Calu3 (cell line): Measurements from ENCODE around the gene ANKRD13C. TPM values are rescaled to one million over a fixed set of nuclear protein-coding genes. Genes with fewer than 3 reads are reported as not detected.
A peak's percentile ranks its signal among the peaks of the same experiment; 100 is the strongest.

Experiments
- BruUV-seq: library from RNA; stranded (reverse); fragments of 400-500 nt; replicated peaks from 2 replicates; lab custom pipeline; 2021; lab: Mats Ljungman, UMichigan
- CTCF ChIA-PET: fragments of 300-600 bp; sonication (Branson Sonifier 250); formaldehyde crosslinking; loops from one replicate; lab custom pipeline; 2022; ENCODE audit warnings: antibody characterized with exemption; lab: Charles Lee
- DNase-seq: peaks from one replicate; pipeline ENCODE4 v3.0.0; 2022
- H3K27ac Mint-ChIP-seq: one replicate; pipeline ENCODE4 v1.8.0; 2022; ENCODE audit warnings: mixed read lengths; ENCODE audit not compliant: unreplicated experiment
- H3K27me3 Mint-ChIP-seq: one replicate; pipeline ENCODE4 v1.8.0; 2022; ENCODE audit warnings: mixed read lengths; ENCODE audit not compliant: unreplicated experiment
- H3K36me3 Mint-ChIP-seq: one replicate; pipeline ENCODE4 v1.8.0; 2022; ENCODE audit warnings: mild to moderate bottlenecking, moderate library complexity, mixed read lengths; ENCODE audit not compliant: insufficient read depth, unreplicated experiment
- H3K4me1 Mint-ChIP-seq: one replicate; pipeline ENCODE4 v1.8.0; 2022; ENCODE audit warnings: mild to moderate bottlenecking, low read depth, mixed read lengths; ENCODE audit not compliant: unreplicated experiment
- H3K4me3 Mint-ChIP-seq: one replicate; pipeline ENCODE4 v1.8.0; 2022; ENCODE audit warnings: mild to moderate bottlenecking, low read depth, moderate library complexity, mixed read lengths; ENCODE audit not compliant: unreplicated experiment
- H3K9me3 Mint-ChIP-seq: one replicate; pipeline ENCODE4 v1.8.0; 2022; ENCODE audit warnings: low read depth, mixed read lengths; ENCODE audit not compliant: unreplicated experiment
- intact Hi-C: fragments of 100-400 bp; cut with micrococcal nuclease; formaldehyde crosslinking; loops from one replicate; pipeline ENCODE4 v1.10.0; 2022; ENCODE audit not compliant: unreplicated experiment
- total RNA-seq: library from RNA; stranded (reverse); gene quantifications from 2 replicates; pipeline ENCODE4 v1.2.3, GENCODE V29; 2022
- TF ChIP-seq, protein P1 (sequence below): fragments of 200-600 bp; IDR thresholded peaks from one replicate; pipeline ENCODE4 v1.8.0; 2022; ENCODE audit warnings: antibody characterized with exemption; ENCODE audit not compliant: unreplicated experiment

ANKRD13C gene
- total RNA-seq, 1 experiment from 2014 or later, result 25.2 TPM

DNA sequence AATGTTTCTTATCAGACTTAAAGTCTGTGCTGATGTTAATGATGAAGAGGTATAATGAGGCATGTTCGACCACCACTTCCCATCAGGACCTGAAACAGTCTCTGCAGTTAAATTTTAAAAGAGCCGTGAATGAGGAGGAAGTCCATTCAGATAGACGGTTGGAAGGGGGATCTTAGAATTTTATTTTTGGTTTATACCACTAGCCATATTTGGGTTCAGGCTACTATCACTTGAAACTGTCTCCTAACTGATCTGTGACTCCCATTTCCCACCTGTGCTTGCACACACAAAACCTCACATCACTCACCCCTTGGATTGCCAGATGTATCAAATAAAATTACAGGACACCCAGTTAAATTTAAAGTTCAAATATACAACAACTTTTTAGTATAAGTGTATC lies 9.9 kb upstream of the ANKRD13C start:
- Mint-ChIP-seq H3K4me1 (peaks cover 25% of the 10 kb centered on the region), H3K27me3 (no peaks in the 10 kb centered on the region), H3K9me3 (no peaks in the 10 kb centered on the region), H3K4me3 (no peak overlapping the region), H3K27ac (no peak overlapping the region), H3K36me3 (peaks cover 3% of the 10 kb centered on the region)
- TF ChIP-seq, protein P1, sequence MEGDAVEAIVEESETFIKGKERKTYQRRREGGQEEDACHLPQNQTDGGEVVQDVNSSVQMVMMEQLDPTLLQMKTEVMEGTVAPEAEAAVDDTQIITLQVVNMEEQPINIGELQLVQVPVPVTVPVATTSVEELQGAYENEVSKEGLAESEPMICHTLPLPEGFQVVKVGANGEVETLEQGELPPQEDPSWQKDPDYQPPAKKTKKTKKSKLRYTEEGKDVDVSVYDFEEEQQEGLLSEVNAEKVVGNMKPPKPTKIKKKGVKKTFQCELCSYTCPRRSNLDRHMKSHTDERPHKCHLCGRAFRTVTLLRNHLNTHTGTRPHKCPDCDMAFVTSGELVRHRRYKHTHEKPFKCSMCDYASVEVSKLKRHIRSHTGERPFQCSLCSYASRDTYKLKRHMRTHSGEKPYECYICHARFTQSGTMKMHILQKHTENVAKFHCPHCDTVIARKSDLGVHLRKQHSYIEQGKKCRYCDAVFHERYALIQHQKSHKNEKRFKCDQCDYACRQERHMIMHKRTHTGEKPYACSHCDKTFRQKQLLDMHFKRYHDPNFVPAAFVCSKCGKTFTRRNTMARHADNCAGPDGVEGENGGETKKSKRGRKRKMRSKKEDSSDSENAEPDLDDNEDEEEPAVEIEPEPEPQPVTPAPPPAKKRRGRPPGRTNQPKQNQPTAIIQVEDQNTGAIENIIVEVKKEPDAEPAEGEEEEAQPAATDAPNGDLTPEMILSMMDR, result no peak
- DNase-seq, result no peak
- intact Hi-C loops, result no loop called here
- CTCF ChIA-PET, result no interaction called here
- no TSS peak for BruUV-seq

DNA sequence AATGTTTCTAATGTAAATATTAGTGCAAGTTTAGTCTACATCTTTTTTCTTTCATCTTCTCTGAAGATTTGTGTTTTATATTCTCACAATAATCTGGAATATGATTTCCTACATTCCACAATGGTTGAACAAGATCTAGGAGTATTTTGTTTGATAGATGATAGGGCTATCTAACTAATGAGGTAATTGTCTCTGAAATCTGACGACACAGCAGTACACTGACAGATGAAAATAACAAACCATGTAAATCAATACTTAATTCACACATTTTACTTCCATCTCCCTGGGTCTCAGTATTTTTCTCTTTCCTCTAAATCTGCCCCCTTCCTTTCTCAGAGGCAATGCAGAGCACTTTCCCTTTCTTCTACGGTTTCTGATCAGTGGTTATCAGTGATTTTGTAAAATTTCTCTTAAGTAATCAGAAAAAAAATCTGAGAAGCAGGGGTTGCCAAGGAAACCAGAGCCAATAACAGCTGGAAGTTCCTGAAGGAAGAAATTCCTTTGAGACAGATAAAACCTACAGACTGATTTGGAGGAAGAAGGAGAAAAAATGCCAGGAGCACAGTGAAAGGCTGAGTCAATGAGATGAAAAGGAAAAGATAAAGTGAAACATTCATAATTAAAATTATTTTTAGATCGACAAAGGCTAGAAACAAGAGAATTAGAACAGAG lies 7.3 kb upstream of the ANKRD13C start:
- H3K27me3 Mint-ChIP-seq, result no peaks in the 10 kb centered on the region
- no peak for DNase-seq
- peaks cover 2% of the 10 kb centered on the region for H3K36me3 Mint-ChIP-seq
- peaks cover 21% of the 10 kb centered on the region for H3K4me1 Mint-ChIP-seq
- no peaks in the 10 kb centered on the region for H3K9me3 Mint-ChIP-seq
- BruUV-seq, result no TSS peak
- TF ChIP-seq, protein P1, result no peak
- intact Hi-C loops, result no loop called here
- CTCF ChIA-PET, result no interaction called here
- H3K4me3 Mint-ChIP-seq, result no peak overlapping the region
- peak overlapping the region; percentile 15 for H3K27ac Mint-ChIP-seq

DNA sequence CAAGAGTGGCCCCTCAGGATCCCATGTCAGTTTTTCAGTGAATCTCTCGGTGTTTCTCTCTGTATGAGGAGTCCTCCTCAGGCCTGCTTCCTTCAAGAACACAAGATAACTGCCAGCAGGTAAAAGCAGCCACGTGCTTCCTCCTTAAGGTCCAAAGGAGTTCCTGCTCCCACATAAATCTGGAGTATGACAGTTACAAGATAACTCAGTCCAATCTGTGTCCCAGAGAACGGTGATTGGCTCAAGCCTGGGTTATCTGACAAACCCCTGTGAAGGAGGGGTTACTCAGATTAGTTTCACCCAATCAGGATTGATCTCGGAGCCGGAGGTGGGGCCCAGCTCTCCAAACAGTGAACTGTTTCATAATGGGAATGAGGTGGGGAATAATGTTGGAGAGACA lies 5.8 kb upstream of the ANKRD13C start:
- peaks cover 28% of the 10 kb centered on the region for H3K4me1 Mint-ChIP-seq
- H3K9me3 Mint-ChIP-seq, result no peaks in the 10 kb centered on the region
- H3K36me3 Mint-ChIP-seq, result peaks cover 6% of the 10 kb centered on the region
- H3K27me3 Mint-ChIP-seq, result no peaks in the 10 kb centered on the region
- no peak overlapping the region for H3K4me3 Mint-ChIP-seq
- TF ChIP-seq, protein P1, result no peak
- DNase-seq, result no peak
- no peak overlapping the region for H3K27ac Mint-ChIP-seq
- intact Hi-C loops, result no loop called here
- no TSS peak for BruUV-seq
- CTCF ChIA-PET, result no interaction called here

DNA sequence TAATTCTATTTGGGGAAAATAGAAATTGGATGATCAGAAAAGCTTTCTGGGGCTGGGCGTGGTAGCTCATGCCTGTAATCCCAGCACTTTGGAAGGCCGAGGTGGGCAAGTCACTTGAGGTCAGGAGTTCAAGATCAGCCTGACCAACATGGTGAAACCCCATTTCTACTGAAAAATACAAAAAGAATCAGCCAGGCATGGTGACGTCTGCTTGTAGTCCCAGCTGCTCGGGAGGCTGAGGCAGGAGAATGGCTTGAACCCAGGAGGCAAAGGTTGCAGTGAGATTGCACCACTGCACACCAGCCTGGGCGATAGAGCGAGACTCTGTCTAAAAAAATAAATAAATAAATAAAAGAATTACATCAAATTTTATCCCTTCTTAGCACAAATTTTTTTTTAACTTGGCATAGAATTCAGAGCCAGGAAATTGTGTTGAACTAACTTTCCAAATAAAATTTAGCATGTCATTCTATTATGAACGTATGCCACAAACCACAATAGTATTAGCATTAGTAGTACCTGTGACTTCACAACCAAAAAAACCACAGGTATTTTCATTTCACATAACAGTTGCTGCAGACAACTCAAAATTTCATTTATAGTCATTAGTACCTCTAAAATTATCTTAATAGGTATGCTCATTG lies 4.5 kb upstream of the ANKRD13C start:
- Mint-ChIP-seq H3K4me3 (no peak overlapping the region), H3K36me3 (peaks cover 18% of the 10 kb centered on the region), H3K4me1 (peaks cover 35% of the 10 kb centered on the region), H3K9me3 (peaks cover 3% of the 10 kb centered on the region), H3K27ac (no peak overlapping the region), H3K27me3 (no peaks in the 10 kb centered on the region)
- TF ChIP-seq, protein P1, result no peak
- CTCF ChIA-PET, result no interaction called here
- no TSS peak for BruUV-seq
- DNase-seq, result no peak
- intact Hi-C loops, result no loop called here
